K562 (cell line): Measurements from ENCODE around the gene GNG11. TPM values are rescaled to one million over a fixed set of nuclear protein-coding genes. Genes with fewer than 3 reads are reported as not detected.

Experiments
- ELK1 ChIP-seq: sonication (generic); formaldehyde crosslinking; IDR thresholded peaks from 2 replicates; pipeline ENCODE4 v1.8.1; 2022; ENCODE audit warnings: missing genetic modification reagents
- RERE ChIP-seq: sonication (generic); formaldehyde crosslinking; IDR thresholded peaks from 2 replicates; pipeline ENCODE4 v1.8.0; 2023; ENCODE audit warnings: missing genetic modification reagents, mild to moderate bottlenecking, borderline replicate concordance
- RHOXF2B ChIP-seq: fragments of 250-450 bp; sonication (Bioruptor Pico); conservative IDR thresholded peaks from 2 replicates; pipeline ENCODE4 v1.5.1; 2021
- SMAD1 ChIP-seq: fragments of 150-350 bp; IDR thresholded peaks from 2 replicates; pipeline ENCODE4 v1.6.1; 2014; ENCODE audit warnings: low read length, low read depth; ENCODE audit not compliant: partially characterized antibody
- ZNF263 ChIP-seq: sonication (generic); formaldehyde crosslinking; IDR thresholded peaks from 2 replicates; pipeline ENCODE4 v1.8.0; 2022; ENCODE audit warnings: mild to moderate bottlenecking, missing genetic modification reagents, borderline replicate concordance
- polyA plus RNA-seq, 8 experiments: library from polyadenylated mRNA; depleted of rRNA in 4 of 8; stranded (reverse) in 5 of 8; unstranded in 3 of 8; fragments of >200 nt; fragmentation: Nextera tagmentation in 2 of 8; fragmentation: Illumina TruSeq in 1 of 8; extraction: Ambion mirVana in 2 of 8; extraction: Trizol in 1 of 8; gene quantifications; 2 replicates each; pipeline versions ENCODE4 v1.2.1 to v1.2.3, GENCODE V29; 2011 to 2014; ENCODE audit warnings: inconsistent platforms in 1 of 8, missing spikeins in 1 of 8
- total RNA-seq, 7 experiments: library from RNA; depleted of rRNA in 6 of 7; stranded (reverse); fragments of >200 nt in 6 of 7; fragmentation: Illumina TruSeq in 2 of 7; extraction: Trizol in 2 of 7; gene quantifications; 2 replicates each; pipeline versions ENCODE4 v1.2.1 to v1.2.3, GENCODE V29; 2011 to 2021; ENCODE audit warnings: low replicate concordance in 1 of 7
- TF ChIP-seq, protein P1 (sequence below), 2 experiments: fragments of 250-450 bp in 1 of 2; fragments of 450-650 bp in 1 of 2; sonication (Bioruptor Pico) in 1 of 2; IDR thresholded peaks; 2 replicates each; pipeline versions ENCODE4 v1.6.1 to v1.8.0; 2016 to 2021; ENCODE audit warnings: mild to moderate bottlenecking in 2 of 2, moderate library complexity in 2 of 2, missing compliant biosample characterization in 1 of 2, missing genetic modification characterization in 1 of 2
- TF ChIP-seq, protein P2 (sequence below), 2 experiments: fragments of 450-650 bp in 1 of 2; IDR thresholded peaks; 2 replicates each; pipeline ENCODE4 v1.6.1; 2011 to 2017; ENCODE audit warnings: low read depth in 2 of 2, antibody characterized with exemption in 1 of 2, borderline replicate concordance in 1 of 2, low read length in 1 of 2, mild to moderate bottlenecking in 1 of 2, mixed read lengths in 1 of 2; ENCODE audit not compliant: control insufficient read depth in 1 of 2
- TF ChIP-seq, protein P3 (sequence below), 2 experiments: fragments of 150-350 bp in 1 of 2; IDR thresholded peaks; 2 replicates each; pipeline ENCODE4 v1.6.1; 2012 to 2016; ENCODE audit warnings: low read depth in 2 of 2, low read length in 2 of 2, mild to moderate bottlenecking in 1 of 2, moderate library complexity in 1 of 2

GNG11 gene
- total and polyA plus RNA-seq, 9 of the 15 experiments (the other 6 are each of a cell fraction or from before 2014, with no cell fraction given), result 0.06 TPM; not detected in 8

GRCh38 chr7:93945756-93946535 is 24.4 kb downstream of the GNG11 start (continued):
- TF ChIP-seq RERE (CRISPR knock-in tag) (no peak), RHOXF2B (CRISPR knock-in tag) (no peak), ZNF263 (no peak), ELK1 (CRISPR knock-in tag) (no peak), SMAD1 (no peak)
- TF ChIP-seq, protein P1, sequence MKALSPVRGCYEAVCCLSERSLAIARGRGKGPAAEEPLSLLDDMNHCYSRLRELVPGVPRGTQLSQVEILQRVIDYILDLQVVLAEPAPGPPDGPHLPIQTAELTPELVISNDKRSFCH (CRISPR knock-in tag; IDR thresholded peaks at IDR 0.05), result no peak
- TF ChIP-seq, protein P1 (tag; IDR thresholded peaks at IDR 0.05), result no peak
- TF ChIP-seq, protein P2, sequence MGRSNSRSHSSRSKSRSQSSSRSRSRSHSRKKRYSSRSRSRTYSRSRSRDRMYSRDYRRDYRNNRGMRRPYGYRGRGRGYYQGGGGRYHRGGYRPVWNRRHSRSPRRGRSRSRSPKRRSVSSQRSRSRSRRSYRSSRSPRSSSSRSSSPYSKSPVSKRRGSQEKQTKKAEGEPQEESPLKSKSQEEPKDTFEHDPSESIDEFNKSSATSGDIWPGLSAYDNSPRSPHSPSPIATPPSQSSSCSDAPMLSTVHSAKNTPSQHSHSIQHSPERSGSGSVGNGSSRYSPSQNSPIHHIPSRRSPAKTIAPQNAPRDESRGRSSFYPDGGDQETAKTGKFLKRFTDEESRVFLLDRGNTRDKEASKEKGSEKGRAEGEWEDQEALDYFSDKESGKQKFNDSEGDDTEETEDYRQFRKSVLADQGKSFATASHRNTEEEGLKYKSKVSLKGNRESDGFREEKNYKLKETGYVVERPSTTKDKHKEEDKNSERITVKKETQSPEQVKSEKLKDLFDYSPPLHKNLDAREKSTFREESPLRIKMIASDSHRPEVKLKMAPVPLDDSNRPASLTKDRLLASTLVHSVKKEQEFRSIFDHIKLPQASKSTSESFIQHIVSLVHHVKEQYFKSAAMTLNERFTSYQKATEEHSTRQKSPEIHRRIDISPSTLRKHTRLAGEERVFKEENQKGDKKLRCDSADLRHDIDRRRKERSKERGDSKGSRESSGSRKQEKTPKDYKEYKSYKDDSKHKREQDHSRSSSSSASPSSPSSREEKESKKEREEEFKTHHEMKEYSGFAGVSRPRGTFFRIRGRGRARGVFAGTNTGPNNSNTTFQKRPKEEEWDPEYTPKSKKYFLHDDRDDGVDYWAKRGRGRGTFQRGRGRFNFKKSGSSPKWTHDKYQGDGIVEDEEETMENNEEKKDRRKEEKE (IDR thresholded peaks at IDR 0.05; ENCODE audit: borderline replicate concordance in 1 of 2, control insufficient read depth in 1 of 2, low read depth in 2 of 2, low read length in 1 of 2), result no peak
- TF ChIP-seq, protein P3, sequence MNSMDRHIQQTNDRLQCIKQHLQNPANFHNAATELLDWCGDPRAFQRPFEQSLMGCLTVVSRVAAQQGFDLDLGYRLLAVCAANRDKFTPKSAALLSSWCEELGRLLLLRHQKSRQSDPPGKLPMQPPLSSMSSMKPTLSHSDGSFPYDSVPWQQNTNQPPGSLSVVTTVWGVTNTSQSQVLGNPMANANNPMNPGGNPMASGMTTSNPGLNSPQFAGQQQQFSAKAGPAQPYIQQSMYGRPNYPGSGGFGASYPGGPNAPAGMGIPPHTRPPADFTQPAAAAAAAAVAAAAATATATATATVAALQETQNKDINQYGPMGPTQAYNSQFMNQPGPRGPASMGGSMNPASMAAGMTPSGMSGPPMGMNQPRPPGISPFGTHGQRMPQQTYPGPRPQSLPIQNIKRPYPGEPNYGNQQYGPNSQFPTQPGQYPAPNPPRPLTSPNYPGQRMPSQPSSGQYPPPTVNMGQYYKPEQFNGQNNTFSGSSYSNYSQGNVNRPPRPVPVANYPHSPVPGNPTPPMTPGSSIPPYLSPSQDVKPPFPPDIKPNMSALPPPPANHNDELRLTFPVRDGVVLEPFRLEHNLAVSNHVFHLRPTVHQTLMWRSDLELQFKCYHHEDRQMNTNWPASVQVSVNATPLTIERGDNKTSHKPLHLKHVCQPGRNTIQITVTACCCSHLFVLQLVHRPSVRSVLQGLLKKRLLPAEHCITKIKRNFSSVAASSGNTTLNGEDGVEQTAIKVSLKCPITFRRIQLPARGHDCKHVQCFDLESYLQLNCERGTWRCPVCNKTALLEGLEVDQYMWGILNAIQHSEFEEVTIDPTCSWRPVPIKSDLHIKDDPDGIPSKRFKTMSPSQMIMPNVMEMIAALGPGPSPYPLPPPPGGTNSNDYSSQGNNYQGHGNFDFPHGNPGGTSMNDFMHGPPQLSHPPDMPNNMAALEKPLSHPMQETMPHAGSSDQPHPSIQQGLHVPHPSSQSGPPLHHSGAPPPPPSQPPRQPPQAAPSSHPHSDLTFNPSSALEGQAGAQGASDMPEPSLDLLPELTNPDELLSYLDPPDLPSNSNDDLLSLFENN (IDR thresholded peaks at IDR 0.05; ENCODE audit: low read depth in 2 of 2, low read length in 2 of 2), result no peak
